Fibroblast of skin of abdomen (primary cell): ENCODE results near the gene CELF1.
"Not testable (repeated sequence)": the region's sequence is repeated elsewhere in the genome, so short reads cannot be mapped to it uniquely, and the experiment has no call there.

Experiments
- DNase-seq: peaks from one replicate; pipeline ENCODE4 v3.0.0-alpha.2; 2013

The CELF1 gene

GRCh38 chr11:47573321-47573720 is 20.4 kb upstream of the CELF1 start:
- no peak for DNase-seq

GRCh38 chr11:47572715-47573255 is 19.9 kb upstream of the CELF1 start:
- DNase-seq = no peak

- no peak for DNase-seq
Measured at GRCh38 chr11:47571895-47572294, 19.0 kb upstream of the CELF1 start.

GRCh38 chr11:47571357-47571729 is 18.4 kb upstream of the CELF1 start:
- DNase-seq = no peak

- DNase-seq = no peak
Measured at GRCh38 chr11:47570651-47571356, 17.9 kb upstream of the CELF1 start.

- DNase-seq = no peak
Measured at GRCh38 chr11:47569646-47570045, 16.7 kb upstream of the CELF1 start.

GRCh38 chr11:47566149-47566698 is 13.3 kb upstream of the CELF1 start:
- no peak for DNase-seq

GRCh38 chr11:47565340-47566148 is 12.6 kb upstream of the CELF1 start, which contains the start of gene PTPMT1:
PTPMT1 (plus strand) TSS chr11:47565599; CDS start chr11:47565623, 24 bp downstream.
- DNase-seq = peak; percentile 79

- no peak for DNase-seq
Measured at GRCh38 chr11:47564933-47565339, 12.0 kb upstream of the CELF1 start.

GRCh38 chr11:47564366-47564765 is 11.4 kb upstream of the CELF1 start:
- not testable (repeated sequence) for DNase-seq

- not testable (repeated sequence) for DNase-seq
Measured at GRCh38 chr11:47562393-47562792, 9.5 kb upstream of the CELF1 start.

- DNase-seq = peak; percentile 37
Measured at GRCh38 chr11:47560426-47560825, 7.5 kb upstream of the CELF1 start.

GRCh38 chr11:47558695-47559094 is 5.8 kb upstream of the CELF1 start:
- DNase-seq = no peak

- not testable (repeated sequence) for DNase-seq
Measured at GRCh38 chr11:47557004-47557403, 4.1 kb upstream of the CELF1 start.

GRCh38 chr11:47553406-47553743 is 443 bp upstream of the CELF1 start:
- DNase-seq = no peak

GRCh38 chr11:47552056-47552565 is 821 bp downstream of the CELF1 start:
- peak; percentile 51 for DNase-seq

GRCh38 chr11:47551086-47551485 is 1.8 kb downstream of the CELF1 start:
- DNase-seq = no peak

- DNase-seq = no peak
Measured at GRCh38 chr11:47550288-47551047, 2.5 kb downstream of the CELF1 start.

GRCh38 chr11:47546274-47546673 is 6.7 kb downstream of the CELF1 start:
- not testable (repeated sequence) for DNase-seq

GRCh38 chr11:47545298-47545697 is 7.6 kb downstream of the CELF1 start:
- no peak for DNase-seq

GRCh38 chr11:47541070-47541469 is 11.9 kb downstream of the CELF1 start:
- DNase-seq = no peak

- no peak for DNase-seq
Measured at GRCh38 chr11:47539681-47540039, 13.3 kb downstream of the CELF1 start.
